Stimulated activated CD8-positive, alpha-beta memory T cell treated with anti-CD3 and anti-CD28 coated beads, Interleukin-7, amount 100 ng/mL, for 4 hours (primary cell): ENCODE measurements around the gene OR2G3.

Experiments used
- DNase-seq, 2 donors: peaks; one replicate each; pipeline ENCODE4 v3.0.0-alpha.2; 2020; ENCODE audit warnings: low read depth in 2 of 2

Gene OR2G3

DNA sequence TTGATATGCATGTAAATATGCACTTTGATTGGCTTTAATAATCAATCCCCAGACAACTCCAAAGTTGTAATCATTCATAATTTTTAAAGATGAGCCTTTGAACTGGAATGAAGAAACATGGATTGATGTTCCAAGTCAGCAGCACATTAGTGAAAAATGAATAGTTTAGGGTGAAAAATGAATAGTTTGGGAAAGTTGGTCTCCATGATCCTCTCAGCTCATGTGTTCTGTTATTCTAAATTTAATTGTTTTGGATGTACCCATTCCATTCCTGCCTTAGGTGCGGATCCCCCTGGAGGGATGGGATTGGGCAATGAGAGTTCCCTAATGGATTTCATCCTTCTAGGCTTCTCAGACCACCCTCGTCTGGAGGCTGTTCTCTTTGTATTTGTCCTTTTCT, at the start of gene OR2G3:
OR2G3 (plus strand) TSS at position 301 of the 400 bp plus-strand sequence; CDS start at position 301, 0 bp downstream.
- DNase-seq = no peak

DNA sequence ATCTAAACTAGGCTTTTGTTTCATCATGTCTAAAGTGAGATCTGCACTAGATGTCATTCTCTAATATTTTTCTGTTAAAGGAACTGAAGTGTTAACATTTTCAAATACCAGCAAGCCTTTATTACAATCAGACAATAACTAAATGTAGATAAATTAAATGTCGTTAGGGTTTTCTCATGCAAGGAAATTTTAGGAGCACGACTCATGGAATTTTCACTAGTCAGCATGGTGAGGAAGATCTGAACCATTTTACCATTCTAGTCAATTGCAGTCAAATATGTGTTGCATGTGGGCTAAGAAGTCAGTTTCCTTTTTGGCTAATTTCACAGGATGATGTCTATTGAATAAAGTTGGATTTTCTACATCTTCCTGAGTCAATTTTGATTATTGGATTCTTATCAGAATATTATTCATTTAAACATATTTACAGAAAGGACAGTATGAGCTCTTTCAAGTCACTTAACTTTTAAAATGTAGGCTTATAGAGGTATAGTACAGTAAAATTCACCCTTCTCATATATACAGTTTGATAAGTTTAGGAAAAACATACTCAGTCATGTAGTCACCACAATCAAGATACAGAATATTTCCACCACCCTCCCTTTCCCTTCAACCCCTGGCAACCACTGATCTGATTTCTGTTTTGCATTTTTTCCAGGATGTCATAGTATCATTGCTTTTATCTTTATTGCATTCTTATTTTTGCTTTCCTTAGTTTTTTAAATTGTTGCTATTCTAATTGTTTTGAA, 47.3 kb upstream of the OR2G3 start:
- DNase-seq = no peak

DNA sequence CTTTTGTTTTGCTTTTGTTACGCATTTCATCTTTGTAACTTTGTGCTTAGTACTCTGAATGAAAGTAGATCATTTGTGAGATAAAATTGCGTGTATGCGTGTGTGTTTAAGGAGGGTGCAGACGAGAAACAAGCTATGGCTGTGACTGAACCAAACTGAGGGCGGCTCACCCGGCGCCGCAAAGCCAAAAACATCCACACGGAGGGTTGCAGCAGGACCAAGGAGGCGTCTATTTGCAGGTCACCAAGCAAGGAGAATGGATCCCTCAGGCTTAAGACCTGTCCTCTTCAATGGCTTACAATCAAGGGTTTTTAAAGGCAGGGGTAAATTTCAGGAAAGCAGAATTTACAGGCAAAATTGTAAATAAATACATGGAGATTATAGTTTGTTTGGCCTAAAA, 43.7 kb upstream of the OR2G3 start:
- no peak for DNase-seq

DNA sequence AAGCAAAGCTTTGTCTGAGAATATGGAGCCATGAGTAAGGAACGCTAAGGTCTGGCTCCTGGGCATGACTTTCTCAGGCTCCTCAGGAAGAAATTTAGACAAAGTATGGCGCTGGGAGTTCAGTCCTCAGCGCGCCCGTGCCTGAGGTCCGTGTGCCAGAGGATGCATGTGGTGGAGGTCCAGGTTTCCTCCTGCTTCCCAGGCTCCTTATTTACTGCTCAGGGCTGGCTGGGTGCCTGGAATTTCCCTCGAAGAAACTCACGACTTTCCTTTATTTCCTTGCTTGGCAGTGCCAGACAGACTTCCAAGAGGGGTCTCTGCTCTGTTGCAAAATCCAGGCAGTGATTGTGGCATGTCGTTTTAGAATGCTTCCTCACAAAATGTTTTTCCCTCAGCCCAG, 43.2 kb upstream of the OR2G3 start:
- no peak for DNase-seq

DNA sequence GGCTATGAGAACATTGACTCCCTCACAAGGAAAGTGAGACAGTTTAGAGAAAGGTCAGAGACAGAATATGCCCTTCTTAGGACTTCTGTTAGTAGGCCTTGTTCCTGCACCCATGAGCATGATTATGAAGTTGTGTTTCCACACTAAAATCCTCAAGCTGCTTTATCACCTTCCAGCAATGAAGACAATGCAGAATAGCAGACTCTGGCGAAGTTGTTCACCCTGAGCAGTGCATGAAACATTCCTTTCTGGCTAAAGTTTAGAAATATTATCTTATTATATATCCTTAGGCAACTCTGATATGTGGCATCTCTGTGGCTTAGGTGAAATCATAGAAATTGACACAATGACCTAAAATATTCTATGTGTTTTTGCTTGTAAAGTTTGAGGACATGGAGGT, 31.1 kb upstream of the OR2G3 start:
- DNase-seq = no peak

DNA sequence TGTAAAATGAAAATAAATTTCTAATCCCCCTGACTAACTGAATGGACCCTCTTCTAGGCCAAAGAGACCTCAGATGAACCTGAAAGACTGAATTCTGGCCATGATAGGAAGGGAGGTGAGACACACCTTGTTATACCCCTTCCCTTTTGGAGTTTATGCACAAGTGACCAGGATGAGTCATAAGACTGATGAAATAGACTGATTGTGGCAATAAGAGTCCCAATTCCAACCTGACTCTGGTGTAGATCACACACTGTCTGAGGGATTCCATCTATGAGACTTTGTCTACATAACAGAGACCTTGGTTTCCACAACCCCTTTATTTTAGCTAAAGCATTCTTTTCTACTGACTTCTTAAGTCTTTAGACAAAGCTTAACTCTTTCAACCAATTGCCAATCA, 30.7 kb upstream of the OR2G3 start:
- DNase-seq = no peak

DNA sequence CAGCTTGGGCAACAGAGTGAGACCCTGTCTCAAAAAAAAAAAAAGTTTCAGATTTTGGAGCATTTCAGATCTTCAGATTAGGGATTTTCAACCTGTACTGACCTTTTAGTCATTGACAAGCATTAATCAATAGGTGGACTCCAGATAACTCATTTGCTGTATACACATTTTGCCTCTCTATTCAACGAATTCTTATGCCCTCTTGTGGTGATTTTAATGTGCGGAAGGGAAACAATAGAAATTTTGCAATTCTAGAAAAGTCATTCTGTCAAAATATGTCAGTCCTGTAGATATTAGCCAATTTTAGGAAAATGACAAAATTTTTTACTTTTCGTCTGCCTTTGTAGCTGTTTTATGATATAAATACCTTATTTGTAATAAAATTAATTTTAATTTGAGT, 28.9 kb upstream of the OR2G3 start:
- no peak for DNase-seq

DNA sequence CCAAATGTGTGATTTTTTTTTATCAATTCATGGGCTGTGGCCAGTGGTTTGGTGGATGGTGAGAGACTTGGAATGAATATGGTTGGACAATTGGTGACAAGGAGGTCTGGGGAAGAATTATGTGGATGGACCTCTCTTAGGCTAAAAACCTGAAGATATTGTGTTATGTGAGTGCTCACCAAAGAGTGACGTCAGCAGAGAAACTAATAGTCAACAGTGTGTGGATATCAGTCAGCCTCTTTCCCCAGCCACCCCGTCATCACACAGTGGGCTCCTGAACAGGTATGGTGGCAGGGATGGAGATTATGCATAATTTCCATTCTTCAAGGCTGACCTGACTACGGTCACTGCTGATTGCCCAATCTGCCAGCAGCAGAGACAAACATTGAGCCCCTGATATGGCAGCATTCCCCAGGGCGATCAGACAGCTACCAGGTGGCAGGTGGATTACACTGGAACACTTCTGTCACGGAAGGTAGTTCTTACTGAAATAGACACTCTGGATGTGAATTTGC, 26.4 kb upstream of the OR2G3 start:
- no peak for DNase-seq

DNA sequence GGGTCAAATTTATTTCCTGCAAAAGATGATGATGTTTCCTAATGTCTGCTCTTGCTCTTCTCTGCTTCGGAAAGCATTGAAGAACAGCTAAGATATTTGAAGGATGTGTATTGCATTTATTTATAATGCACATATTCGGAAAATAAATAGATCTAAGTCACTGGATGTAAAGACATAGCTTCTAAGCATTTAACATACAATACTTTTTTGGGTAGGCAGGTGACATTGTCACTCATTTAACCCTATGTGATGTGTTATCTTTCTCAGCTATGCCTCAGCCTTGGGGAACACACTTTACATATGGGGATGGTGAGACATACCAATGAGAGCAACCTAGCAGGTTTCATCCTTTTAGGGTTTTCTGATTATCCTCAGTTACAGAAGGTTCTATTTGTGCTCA, 17.3 kb upstream of the OR2G3 start, which contains the start of gene OR2G2:
OR2G2 (plus strand) TSS at position 301 of the 400 bp plus-strand sequence; CDS start at position 301, 0 bp downstream.
- DNase-seq = no peak

DNA sequence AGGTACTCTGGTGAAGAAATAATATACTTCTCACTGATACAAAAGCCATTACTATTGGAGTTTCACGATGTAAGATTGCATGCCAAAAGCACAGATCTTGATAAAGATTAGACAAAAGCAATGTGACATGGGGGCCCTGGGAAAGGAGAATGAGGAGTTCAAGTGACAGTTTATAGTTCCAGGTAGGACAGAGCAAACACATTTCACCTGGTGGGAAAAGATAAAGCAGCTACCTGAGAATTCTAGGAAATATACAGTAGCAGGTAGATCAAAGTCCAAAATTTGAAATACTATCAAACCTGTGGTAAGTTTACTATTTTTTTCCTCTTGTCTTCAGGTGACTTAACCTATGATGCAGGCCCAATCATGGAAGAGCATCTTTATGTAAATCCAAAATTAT, 8.0 kb downstream of the OR2G3 start:
- DNase-seq = no peak

DNA sequence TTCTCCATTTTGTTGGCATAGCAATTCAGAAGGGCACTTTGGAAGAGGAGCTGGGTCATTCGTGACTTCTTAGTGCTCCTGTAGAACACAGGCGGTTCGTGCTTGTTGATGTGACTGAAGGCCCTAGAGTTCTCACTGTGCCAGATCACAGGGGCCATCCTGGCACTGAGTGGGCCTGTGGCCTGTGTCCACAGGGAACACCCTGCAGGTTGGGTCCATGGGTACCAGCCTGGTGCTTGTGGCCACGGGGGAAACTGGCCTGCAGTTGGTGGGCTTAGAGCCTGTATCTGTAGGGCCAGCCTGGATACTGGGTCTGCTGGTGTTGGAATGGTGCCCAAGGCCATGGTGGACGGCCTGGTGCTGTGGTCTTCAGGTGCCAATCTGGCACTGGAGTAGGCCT, 9.2 kb downstream of the OR2G3 start:
- no peak for DNase-seq

DNA sequence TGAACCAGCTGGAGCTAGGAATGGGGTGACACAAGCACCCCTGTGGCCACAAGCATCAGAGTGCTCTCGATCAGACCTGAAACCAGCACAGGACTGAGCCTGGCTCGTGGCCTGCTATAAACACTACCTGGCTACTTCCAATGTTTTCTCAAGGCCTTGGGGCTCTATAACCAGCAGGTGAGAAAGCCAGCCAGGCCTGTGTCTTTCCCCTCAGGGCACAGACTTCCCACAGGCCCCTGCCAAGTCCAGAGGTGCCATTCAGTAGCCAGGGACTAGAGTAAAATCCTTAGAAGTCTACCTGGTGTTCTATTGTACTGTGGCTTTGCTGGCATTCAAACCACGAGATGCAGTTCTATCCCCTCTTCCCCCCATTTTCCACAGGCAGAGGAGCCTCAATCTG, 22.6 kb downstream of the OR2G3 start:
- DNase-seq = no peak

DNA sequence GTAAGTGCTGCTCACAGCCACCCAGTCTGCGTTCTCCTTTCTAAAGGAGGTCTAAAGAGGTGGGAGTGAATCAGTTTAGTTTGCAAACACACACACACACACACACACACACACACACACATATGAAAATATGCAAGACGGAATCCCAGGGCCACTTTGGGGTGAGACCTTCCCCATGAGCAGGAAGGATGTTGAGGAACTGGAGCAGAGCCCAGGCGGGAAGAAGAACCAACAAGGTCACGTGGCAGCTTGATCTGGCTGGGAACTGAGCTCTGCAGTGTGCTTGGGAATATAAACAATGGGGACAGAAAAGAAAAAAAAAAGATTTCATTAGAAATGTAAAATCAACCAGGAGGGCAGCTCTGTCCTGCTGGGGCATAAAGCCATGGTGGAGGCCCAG, 32.6 kb downstream of the OR2G3 start:
- DNase-seq = no peak

DNA sequence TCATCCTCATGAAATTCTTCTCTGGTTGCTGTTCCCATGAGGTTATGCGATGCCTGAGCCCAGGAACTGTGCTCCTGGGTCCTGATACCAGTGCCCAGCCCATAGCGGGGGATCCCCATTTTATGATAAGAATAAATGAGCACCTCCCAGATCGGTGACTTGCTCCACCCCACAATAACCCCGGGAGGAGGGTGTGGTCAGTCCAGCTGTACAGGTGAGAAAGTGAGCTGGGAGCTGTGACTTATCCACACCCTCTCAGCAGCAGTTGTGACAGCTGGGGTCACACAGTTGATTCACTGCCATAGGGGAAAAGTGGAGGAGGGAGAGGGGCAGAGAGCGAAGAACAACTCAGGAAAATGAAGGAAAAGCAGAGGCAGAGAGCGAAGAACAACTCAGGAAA, 33.4 kb downstream of the OR2G3 start:
- DNase-seq = no peak

DNA sequence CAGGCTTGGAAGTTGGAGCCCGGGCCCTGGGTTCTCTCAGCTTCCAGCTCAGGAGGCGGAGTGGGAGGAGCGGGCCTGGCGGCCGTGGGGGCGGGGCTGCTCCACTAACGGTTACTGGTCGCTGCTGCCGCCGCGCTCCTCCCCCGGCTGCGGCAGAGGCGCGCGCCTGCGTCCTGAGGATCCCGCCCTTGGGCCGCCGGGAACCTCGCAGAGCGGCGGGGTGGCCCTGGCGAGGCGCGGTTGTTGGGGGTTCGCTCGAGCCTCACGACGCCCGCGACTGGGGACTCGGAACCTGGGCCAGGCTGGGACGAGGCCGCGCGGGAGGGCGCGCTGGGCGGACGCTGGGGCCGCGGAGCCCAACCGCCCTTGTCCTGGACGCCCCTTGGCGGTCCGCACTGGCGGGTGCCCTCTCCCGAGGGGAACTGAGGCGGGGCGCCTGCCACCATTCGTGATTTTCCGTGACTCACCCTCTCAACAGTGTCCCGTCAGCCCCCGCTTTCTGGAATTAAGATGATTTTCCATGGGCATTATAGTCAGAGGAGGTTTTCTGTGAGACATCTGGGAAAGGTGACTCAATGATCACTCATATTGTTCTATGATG, 34.1 kb downstream of the OR2G3 start:
- DNase-seq = peak in 1 of 2 donors; percentile 27

DNA sequence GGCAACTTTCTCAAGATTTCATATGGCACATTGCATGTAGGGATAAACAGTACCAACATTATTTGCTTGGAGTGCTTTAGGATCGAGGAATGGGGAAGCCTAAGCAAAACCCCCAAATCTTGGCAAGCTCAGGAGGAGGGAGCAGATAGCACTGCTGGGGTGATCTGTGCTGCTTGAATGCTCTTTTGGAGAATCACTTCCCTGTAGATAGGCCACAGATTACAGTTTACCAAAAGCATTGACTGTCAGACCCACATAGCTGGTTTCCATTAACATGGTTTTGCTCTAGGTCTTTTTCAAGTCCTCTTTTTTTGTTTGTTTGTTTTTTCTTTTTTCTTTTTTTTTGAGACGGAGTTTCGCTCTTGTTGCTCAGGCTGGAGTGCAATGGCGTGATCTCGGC, 37.4 kb downstream of the OR2G3 start:
- no peak for DNase-seq

DNA sequence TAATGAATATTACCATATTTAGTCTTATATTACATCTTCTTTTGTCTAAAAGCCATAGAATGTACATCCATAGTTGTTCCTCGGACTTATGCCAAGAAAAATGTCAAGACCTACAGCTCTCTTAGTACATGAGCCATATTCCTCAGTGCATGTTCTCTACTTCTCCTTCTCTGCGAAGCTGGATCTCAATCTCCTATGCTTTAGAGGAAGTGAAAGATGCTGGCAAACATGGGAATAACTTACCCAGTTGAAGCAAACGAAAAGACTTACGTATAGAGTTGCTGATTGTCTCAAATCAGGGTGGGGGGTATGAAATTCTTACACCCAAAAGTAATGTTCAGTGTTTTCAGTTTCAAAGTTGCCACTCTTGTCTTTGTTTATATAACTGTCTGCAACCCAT, 41.5 kb downstream of the OR2G3 start:
- no peak for DNase-seq

DNA sequence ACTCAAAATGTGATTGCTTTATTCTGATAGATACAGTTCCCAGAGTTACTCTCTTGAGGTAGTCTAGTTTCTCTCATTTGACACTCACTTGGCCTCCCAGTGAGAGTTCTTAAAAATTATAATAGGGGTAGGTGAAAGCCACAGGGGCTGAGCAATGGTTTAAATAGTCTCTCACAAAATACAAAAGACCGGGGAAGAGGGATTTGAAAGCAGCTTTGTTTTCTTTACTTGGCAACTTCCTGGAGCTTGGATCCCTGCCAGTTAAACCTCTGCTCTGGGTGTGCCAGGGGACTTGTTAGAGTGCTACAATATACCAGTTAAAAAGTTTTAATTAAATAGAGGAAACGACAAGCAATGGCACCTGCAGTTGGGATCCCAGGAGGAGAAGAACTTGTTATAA, 42.5 kb downstream of the OR2G3 start:
- no peak for DNase-seq

DNA sequence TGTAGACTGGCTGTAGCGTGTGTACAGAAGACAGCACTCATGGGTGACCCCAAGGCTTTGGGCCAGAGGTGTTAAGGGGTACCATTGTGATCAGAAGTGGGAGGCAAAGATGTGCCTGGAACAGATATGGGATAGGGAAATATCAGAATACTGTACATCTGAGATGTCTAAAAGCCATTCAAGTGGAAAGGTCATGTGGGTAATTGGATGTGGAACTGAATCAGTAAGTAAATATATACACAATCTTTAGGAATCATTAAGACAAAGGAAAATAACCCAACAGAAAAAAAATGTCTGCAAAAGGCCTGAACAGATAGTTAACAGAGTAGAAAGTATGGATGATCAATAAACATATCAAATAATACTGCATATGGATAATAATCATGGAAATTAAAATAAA, 47.7 kb downstream of the OR2G3 start:
- DNase-seq = no peak
